Measurements from ENCODE around the gene TIMP1. TPM values are rescaled to one million over a fixed set of nuclear protein-coding genes. Genes with fewer than 3 reads are reported as not detected.
"Not testable (repeated sequence)": the region's sequence is repeated elsewhere in the genome, so short reads cannot be mapped to it uniquely, and the experiment has no call there.

TIMP1 gene
- total RNA-seq, 3 donors from 2014 or later (not counting 1 experiment from before 2014, with no cell fraction given) = 50.9 to 71.3 (median 68.6) TPM

GRCh38 chrX:47595716-47596251 lies 13.5 kb downstream of the TIMP1 start:
- H3K27me3 Mint-ChIP-seq (ENCODE audit: low read depth in 2 of 2) = peaks cover 3 to 15% of the 10 kb centered on the region in 2 donors
- peaks cover 3 to 4% of the 10 kb centered on the region in 2 donors for H3K9me3 Mint-ChIP-seq
- DNase-seq (no peak), ATAC-seq (no peak)
- Histone ChIP-seq H3K4me1 (ENCODE audit: control insufficient read depth, insufficient read depth, low read length) (no peaks in the 10 kb centered on the region), H3K9me3 (ENCODE audit: control insufficient read depth, insufficient read depth, low read length) (peaks cover 4% of the 10 kb centered on the region), H3K27ac (ENCODE audit: low read length) (no peak overlapping the region), H3K27me3 (ENCODE audit: control insufficient read depth, insufficient read depth, low read length) (no peaks in the 10 kb centered on the region), H3K4me3 (ENCODE audit: low read length) (no peak overlapping the region), H3K36me3 (ENCODE audit: control insufficient read depth, insufficient read depth, low read length) (no peaks in the 10 kb centered on the region)
- peaks cover 8 to 9% of the 10 kb centered on the region in 2 donors for H3K4me1 Mint-ChIP-seq
- no peak overlapping the region for H3K4me3 Mint-ChIP-seq
- peaks cover 19% of the 10 kb centered on the region for H3K36me3 Mint-ChIP-seq
- no peak overlapping the region for H3K27ac Mint-ChIP-seq
- TF ChIP-seq, protein P1, sequence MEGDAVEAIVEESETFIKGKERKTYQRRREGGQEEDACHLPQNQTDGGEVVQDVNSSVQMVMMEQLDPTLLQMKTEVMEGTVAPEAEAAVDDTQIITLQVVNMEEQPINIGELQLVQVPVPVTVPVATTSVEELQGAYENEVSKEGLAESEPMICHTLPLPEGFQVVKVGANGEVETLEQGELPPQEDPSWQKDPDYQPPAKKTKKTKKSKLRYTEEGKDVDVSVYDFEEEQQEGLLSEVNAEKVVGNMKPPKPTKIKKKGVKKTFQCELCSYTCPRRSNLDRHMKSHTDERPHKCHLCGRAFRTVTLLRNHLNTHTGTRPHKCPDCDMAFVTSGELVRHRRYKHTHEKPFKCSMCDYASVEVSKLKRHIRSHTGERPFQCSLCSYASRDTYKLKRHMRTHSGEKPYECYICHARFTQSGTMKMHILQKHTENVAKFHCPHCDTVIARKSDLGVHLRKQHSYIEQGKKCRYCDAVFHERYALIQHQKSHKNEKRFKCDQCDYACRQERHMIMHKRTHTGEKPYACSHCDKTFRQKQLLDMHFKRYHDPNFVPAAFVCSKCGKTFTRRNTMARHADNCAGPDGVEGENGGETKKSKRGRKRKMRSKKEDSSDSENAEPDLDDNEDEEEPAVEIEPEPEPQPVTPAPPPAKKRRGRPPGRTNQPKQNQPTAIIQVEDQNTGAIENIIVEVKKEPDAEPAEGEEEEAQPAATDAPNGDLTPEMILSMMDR (IDR thresholded peaks at IDR 0.05) = no peak
- intact Hi-C loops (cut with micrococcal nuclease) = no loop called here
- 67% methylated on average over 1 of the region's 1 CpG for WGBS (ENCODE audit: insufficient coverage)

- peaks cover 22% of the 10 kb centered on the region for H3K36me3 Mint-ChIP-seq
- Histone ChIP-seq H3K36me3 (ENCODE audit: control insufficient read depth, insufficient read depth, low read length) (no peaks in the 10 kb centered on the region), H3K27ac (ENCODE audit: low read length) (no peak overlapping the region), H3K27me3 (ENCODE audit: control insufficient read depth, insufficient read depth, low read length) (no peaks in the 10 kb centered on the region), H3K9me3 (ENCODE audit: control insufficient read depth, insufficient read depth, low read length) (peaks cover 4% of the 10 kb centered on the region), H3K4me3 (ENCODE audit: low read length) (no peak overlapping the region), H3K4me1 (ENCODE audit: control insufficient read depth, insufficient read depth, low read length) (no peaks in the 10 kb centered on the region)
- H3K4me1 Mint-ChIP-seq = peaks cover 8 to 9% of the 10 kb centered on the region in 2 donors
- DNase-seq = no peak
- H3K4me3 Mint-ChIP-seq = no peak overlapping the region
- H3K27me3 Mint-ChIP-seq (ENCODE audit: low read depth in 2 of 2) = peaks cover 3 to 20% of the 10 kb centered on the region in 2 donors
- 96% methylated on average over 2 of the region's 2 CpGs for WGBS (ENCODE audit: insufficient coverage)
- TF ChIP-seq, protein P1 (IDR thresholded peaks at IDR 0.05) = no peak
- no peak for ATAC-seq
- H3K9me3 Mint-ChIP-seq = peaks cover 3 to 4% of the 10 kb centered on the region in 2 donors
- intact Hi-C loops (cut with micrococcal nuclease) = no loop called here
- no peak overlapping the region for H3K27ac Mint-ChIP-seq
Observed at GRCh38 chrX:47596256-47596655, 14.0 kb downstream of the TIMP1 start.

GRCh38 chrX:47597222-47597621 lies 15.0 kb downstream of the TIMP1 start:
- H3K4me1 Mint-ChIP-seq = peaks cover 8 to 9% of the 10 kb centered on the region in 2 donors
- intact Hi-C loops (cut with micrococcal nuclease) = no loop called here
- H3K9me3 Mint-ChIP-seq = peaks cover 3 to 4% of the 10 kb centered on the region in 2 donors
- H3K4me3 ChIP-seq (ENCODE audit: low read length) = no peak overlapping the region
- 89% methylated on average over 2 of the region's 3 CpGs for WGBS (ENCODE audit: insufficient coverage)
- no peak for ATAC-seq
- H3K4me1 ChIP-seq (ENCODE audit: control insufficient read depth, insufficient read depth, low read length) = no peaks in the 10 kb centered on the region
- H3K4me3 Mint-ChIP-seq = no peak overlapping the region
- peaks cover 22% of the 10 kb centered on the region for H3K36me3 Mint-ChIP-seq
- H3K27ac ChIP-seq (ENCODE audit: low read length) = no peak overlapping the region
- no peaks in the 10 kb centered on the region for H3K27me3 ChIP-seq (ENCODE audit: control insufficient read depth, insufficient read depth, low read length)
- peaks cover 3 to 26% of the 10 kb centered on the region in 2 donors for H3K27me3 Mint-ChIP-seq (ENCODE audit: low read depth in 2 of 2)
- H3K36me3 ChIP-seq (ENCODE audit: control insufficient read depth, insufficient read depth, low read length) = no peaks in the 10 kb centered on the region
- DNase-seq = no peak
- no peak overlapping the region for H3K27ac Mint-ChIP-seq
- peaks cover 4% of the 10 kb centered on the region for H3K9me3 ChIP-seq (ENCODE audit: control insufficient read depth, insufficient read depth, low read length)
- TF ChIP-seq, protein P1 (IDR thresholded peaks at IDR 0.05) = no peak

DNA sequence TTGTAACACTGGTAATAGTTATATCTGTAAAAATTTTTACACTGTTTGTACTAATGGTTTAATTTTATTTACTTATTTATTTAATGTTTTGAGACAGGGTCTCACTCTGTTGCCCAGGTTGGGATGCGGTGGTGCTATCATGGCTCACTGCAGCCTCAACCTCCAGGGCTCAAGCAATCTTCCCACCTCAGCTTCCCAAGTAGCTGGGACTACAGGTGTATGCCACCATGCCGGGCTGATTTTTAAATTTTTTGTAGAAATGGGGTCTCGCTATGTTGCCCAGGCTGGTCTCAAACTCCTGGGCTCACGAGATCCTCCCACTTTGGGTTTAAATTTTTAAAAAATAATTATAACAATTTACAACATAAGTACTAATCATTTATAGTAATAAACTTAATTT lies 20.9 kb downstream of the TIMP1 start:
- H3K27ac ChIP-seq (ENCODE audit: low read length); H3K36me3 ChIP-seq (ENCODE audit: control insufficient read depth, insufficient read depth, low read length); DNase-seq: not testable (repeated sequence)

More for the DNA sequence above, 20.9 kb downstream of the TIMP1 start:
- H3K4me3 ChIP-seq (ENCODE audit: low read length); H3K27me3 ChIP-seq (ENCODE audit: control insufficient read depth, insufficient read depth, low read length); H3K27ac Mint-ChIP-seq; H3K4me3 Mint-ChIP-seq; H3K4me1 ChIP-seq (ENCODE audit: control insufficient read depth, insufficient read depth, low read length); ATAC-seq; H3K9me3 ChIP-seq (ENCODE audit: control insufficient read depth, insufficient read depth, low read length); H3K9me3 Mint-ChIP-seq; intact Hi-C loops (cut with micrococcal nuclease); H3K4me1 Mint-ChIP-seq: not testable (repeated sequence)
- peaks cover 16% of the 10 kb centered on the region for H3K36me3 Mint-ChIP-seq
- WGBS (ENCODE audit: insufficient coverage) = no CpG with 5 or more reads among the region's 4 CpGs
- H3K27me3 Mint-ChIP-seq (ENCODE audit: low read depth in 2 of 2) = peaks cover 3 to 26% of the 10 kb centered on the region in 2 donors

All from natural killer cell (primary cell).